HCT116 (cell line): ENCODE results near the gene SLC7A7. TPM values are rescaled to one million over a fixed set of nuclear protein-coding genes. Genes with fewer than 3 reads are reported as not detected.

Experiments used
- ATAC-seq: fragments of 200-7000 bp; cut with Tn5 transposase; 2 replicates; pipeline ENCODE4 v1.9.1; 2020; ENCODE audit warnings: mild to moderate bottlenecking, moderate library complexity
- BruUV-seq: library from RNA; stranded (reverse); fragments of 400-500 nt; replicated peaks from 2 replicates; lab custom pipeline; 2021; lab: Mats Ljungman, UMichigan
- CTCF ChIA-PET: fragments of 300-600 bp; sonication (Branson Sonifier 250); formaldehyde crosslinking; loops from one replicate; lab custom pipeline; 2021; ENCODE audit warnings: antibody characterized with exemption; lab: Charles Lee
- POLR2A ChIA-PET: fragments of 300-600, 350-600 bp; sonication (Branson Sonifier 250); formaldehyde crosslinking; loops from one replicate; lab custom pipeline; 2021; ENCODE audit warnings: antibody characterized with exemption; lab: Charles Lee
- RAD21 ChIA-PET, 2 experiments: fragments of 300-600 bp; sonication (Branson Sonifier 250); formaldehyde crosslinking; loops; one replicate each; lab custom pipeline; 2023; ENCODE audit warnings: low total read pairs in 2 of 2; ENCODE audit not compliant: uncharacterized antibody in 2 of 2, unreplicated experiment in 2 of 2, low non-redundant PET in 1 of 2; lab: Charles Lee
- DNase-seq: peaks from one replicate; pipeline ENCODE4 v3.0.0-alpha.2; 2010; ENCODE audit warnings: low read depth, low spot score
- H2AFZ ChIP-seq: fragments of 200-600 bp; shearing (Covaris generic), sonication (generic); 2 replicates; pipeline ENCODE4 v1.6.1; 2017; ENCODE audit warnings: low read depth, mixed run types, mixed read lengths, antibody characterized with exemption, low read length; ENCODE audit not compliant: poor library complexity, severe bottlenecking
- H3K27ac ChIP-seq: 2 replicates; pipeline ENCODE4 v1.5.1; 2012; ENCODE audit warnings: low read depth, low read length
- H3K27me3 ChIP-seq: fragments of 200-600 bp; sonication (generic); 2 replicates; pipeline ENCODE4 v1.6.1; 2016; ENCODE audit warnings: mixed run types, low read length, mixed read lengths; ENCODE audit not compliant: insufficient read depth
- H3K36me3 ChIP-seq, 2 experiments: fragments of 200-500 bp in 1 of 2; fragments of 200-600 bp in 1 of 2; sonication (Bioruptor generic) in 1 of 2; sonication (generic) in 1 of 2; 2 replicates each; pipeline versions ENCODE4 v1.5.1 to v1.6.1; 2014 to 2016; ENCODE audit warnings: low read length in 2 of 2, inconsistent platforms in 1 of 2, mixed read lengths in 1 of 2, mixed run types in 1 of 2; ENCODE audit not compliant: insufficient read depth in 2 of 2, control insufficient read depth in 1 of 2
- H3K4me1 ChIP-seq, 2 experiments: fragments of 200-600 bp in 1 of 2; sonication (generic) in 1 of 2; 2 replicates each; pipeline versions ENCODE4 v1.5.1 to v1.6.1; 2012 to 2017; ENCODE audit warnings: low read length in 2 of 2, inconsistent platforms in 1 of 2, mild to moderate bottlenecking in 1 of 2, mixed read lengths in 1 of 2, mixed run types in 1 of 2, moderate library complexity in 1 of 2; ENCODE audit not compliant: insufficient read depth in 2 of 2, control insufficient read depth in 1 of 2
- H3K4me2 ChIP-seq: fragments of 200-600 bp; sonication (generic); 2 replicates; pipeline ENCODE4 v1.6.1; 2017; ENCODE audit warnings: mixed run types, low read length, mixed read lengths
- H3K4me3 ChIP-seq, 2 experiments: fragments of 200-600 bp in 1 of 2; sonication (generic) in 1 of 2; replicated peaks in 1 of 2; 2 replicates each; pipeline ENCODE4 v1.5.1; 2011 to 2016; ENCODE audit warnings: low read length in 2 of 2, control low read depth in 1 of 2, low read depth in 1 of 2, mild to moderate bottlenecking in 1 of 2, mixed read lengths in 1 of 2, mixed run types in 1 of 2
- H3K79me2 ChIP-seq: fragments of 200-600 bp; sonication (generic); 2 replicates; pipeline ENCODE4 v1.6.1; 2017; ENCODE audit warnings: mild to moderate bottlenecking, mixed run types, low read length, moderate library complexity, mixed read lengths; ENCODE audit not compliant: insufficient read depth
- H3K9ac ChIP-seq: fragments of 200-600 bp; sonication (generic); 2 replicates; pipeline ENCODE4 v1.6.1; 2016; ENCODE audit warnings: low read length, mixed read lengths
- H3K9me2 ChIP-seq: fragments of 200-600 bp; sonication (generic), shearing (Covaris generic); 2 replicates; pipeline ENCODE4 v1.6.1; 2017; ENCODE audit warnings: mixed run types, mild to moderate bottlenecking, moderate library complexity; ENCODE audit not compliant: insufficient read depth
- H3K9me3 ChIP-seq, 2 experiments: fragments of 200-500 bp in 1 of 2; fragments of 200-600 bp in 1 of 2; sonication (Bioruptor generic) in 1 of 2; sonication (generic) in 1 of 2; 2 replicates each; pipeline ENCODE4 v1.6.1; 2014 to 2017; ENCODE audit warnings: low read length in 2 of 2, mixed read lengths in 2 of 2, inconsistent platforms in 1 of 2, low read depth in 1 of 2, mild to moderate bottlenecking in 1 of 2, mixed run types in 1 of 2, moderate library complexity in 1 of 2; ENCODE audit not compliant: control insufficient read depth in 1 of 2, insufficient read depth in 1 of 2
- H4K20me1 ChIP-seq: fragments of 200-600 bp; sonication (generic), shearing (Covaris generic); 2 replicates; pipeline ENCODE4 v1.6.1; 2017; ENCODE audit warnings: mixed run types, mild to moderate bottlenecking, moderate library complexity; ENCODE audit not compliant: insufficient read depth
- ATF3 ChIP-seq: IDR thresholded peaks from 2 replicates; pipeline ENCODE4 v1.6.1; 2012
- ELF1 ChIP-seq: IDR thresholded peaks from 2 replicates; pipeline ENCODE4 v1.6.1; 2012; ENCODE audit warnings: low read depth, borderline replicate concordance
- MAX ChIP-seq: IDR thresholded peaks from 2 replicates; pipeline ENCODE4 v1.6.1; 2012
- POLR2AphosphoS5 ChIP-seq: IDR thresholded peaks from 2 replicates; pipeline ENCODE4 v1.6.1; 2011; ENCODE audit warnings: mild to moderate bottlenecking, low read depth, low read length, moderate library complexity
- SIN3A ChIP-seq: IDR thresholded peaks from 2 replicates; pipeline ENCODE4 v1.6.1; 2012; ENCODE audit warnings: low read depth
- SP1 ChIP-seq: IDR thresholded peaks from 2 replicates; pipeline ENCODE4 v1.6.1; 2012; ENCODE audit warnings: low read depth
- intact Hi-C: fragments of 100-400 bp; cut with micrococcal nuclease; formaldehyde crosslinking; loops from 2 replicates; pipeline ENCODE4 v1.10.0; 2022
- total RNA-seq: library from RNA; stranded (reverse); gene quantifications from one replicate; pipeline ENCODE4 v1.2.1, GENCODE V29; 2021; ENCODE audit not compliant: unreplicated experiment
- TF ChIP-seq, protein P1 (sequence below), 3 experiments: fragments of 200-600 bp in 1 of 3; sonication (generic) in 1 of 3; IDR thresholded peaks in 2 of 3; conservative IDR thresholded peaks in 1 of 3; 2 replicates each; pipeline ENCODE4 v1.5.1; 2012 to 2017; ENCODE audit warnings: low read depth in 2 of 3, low read length in 2 of 3, antibody characterized with exemption in 1 of 3, borderline replicate concordance in 1 of 3, control low read depth in 1 of 3, mild to moderate bottlenecking in 1 of 3, mixed read lengths in 1 of 3, mixed run types in 1 of 3, moderate library complexity in 1 of 3; ENCODE audit not compliant: insufficient read depth in 1 of 3

SLC7A7 gene
- total RNA-seq, 1 experiment from 2014 or later, result 0.27 TPM

DNA sequence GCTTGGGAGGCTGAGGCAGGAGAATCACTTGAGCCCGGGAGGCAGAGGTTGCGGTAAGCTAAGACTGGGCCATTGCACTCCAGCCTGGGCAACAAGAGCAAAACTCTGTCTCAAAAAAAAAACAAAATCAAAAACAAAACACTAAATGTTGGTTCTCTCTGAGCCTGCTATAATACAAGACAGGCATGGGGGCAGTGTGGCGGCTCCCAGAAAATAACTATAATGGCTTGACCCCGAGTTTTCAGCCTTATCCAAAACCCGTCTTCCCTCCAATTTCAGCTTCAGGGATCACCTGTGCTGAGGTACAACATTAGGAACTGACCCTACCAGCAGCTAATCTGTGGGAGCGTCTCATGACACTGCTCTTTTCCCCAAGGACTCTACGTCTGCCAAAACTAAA is 862 bp downstream of the SLC7A7 start:
- ATAC-seq, result no peak
- H3K79me2 ChIP-seq, result no peaks in the 10 kb centered on the region
- no peak for DNase-seq
- no peak for TF ChIP-seq ATF3
- TF ChIP-seq, protein P1, sequence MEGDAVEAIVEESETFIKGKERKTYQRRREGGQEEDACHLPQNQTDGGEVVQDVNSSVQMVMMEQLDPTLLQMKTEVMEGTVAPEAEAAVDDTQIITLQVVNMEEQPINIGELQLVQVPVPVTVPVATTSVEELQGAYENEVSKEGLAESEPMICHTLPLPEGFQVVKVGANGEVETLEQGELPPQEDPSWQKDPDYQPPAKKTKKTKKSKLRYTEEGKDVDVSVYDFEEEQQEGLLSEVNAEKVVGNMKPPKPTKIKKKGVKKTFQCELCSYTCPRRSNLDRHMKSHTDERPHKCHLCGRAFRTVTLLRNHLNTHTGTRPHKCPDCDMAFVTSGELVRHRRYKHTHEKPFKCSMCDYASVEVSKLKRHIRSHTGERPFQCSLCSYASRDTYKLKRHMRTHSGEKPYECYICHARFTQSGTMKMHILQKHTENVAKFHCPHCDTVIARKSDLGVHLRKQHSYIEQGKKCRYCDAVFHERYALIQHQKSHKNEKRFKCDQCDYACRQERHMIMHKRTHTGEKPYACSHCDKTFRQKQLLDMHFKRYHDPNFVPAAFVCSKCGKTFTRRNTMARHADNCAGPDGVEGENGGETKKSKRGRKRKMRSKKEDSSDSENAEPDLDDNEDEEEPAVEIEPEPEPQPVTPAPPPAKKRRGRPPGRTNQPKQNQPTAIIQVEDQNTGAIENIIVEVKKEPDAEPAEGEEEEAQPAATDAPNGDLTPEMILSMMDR (IDR thresholded peaks at IDR 0.05 in 2 of 3, conservative IDR thresholded peaks at IDR 0.05 in 1 of 3; ENCODE audit: borderline replicate concordance in 1 of 3, insufficient read depth in 1 of 3, low read depth in 2 of 3, low read length in 2 of 3), result no peak
- no peak for TF ChIP-seq POLR2AphosphoS5
- TF ChIP-seq SIN3A, result no peak
- TF ChIP-seq MAX, result no peak
- no peak for TF ChIP-seq ELF1
- TF ChIP-seq, all 23 proteins: peak for 0
- ChIA-PET RAD21 (no interaction called here), POLR2A (interaction anchor here (1.5 kb wide), 1 partner anchor 8 kb away, joined by 6 read pairs; no protein-coding TSS in a partner anchor), CTCF (interaction anchor here (0.9 kb wide), 1 partner anchor 9 kb away, joined by 3 read pairs; no protein-coding TSS in a partner anchor)
- no peaks in the 10 kb centered on the region for H4K20me1 ChIP-seq
- H3K27me3 ChIP-seq, result no peaks in the 10 kb centered on the region
- H3K4me2 ChIP-seq, result no peak overlapping the region
- intact Hi-C loops, result no loop called here
- H3K36me3 ChIP-seq, result no peaks in the 10 kb centered on the region
- H3K9me3 ChIP-seq, result no peaks in the 10 kb centered on the region
- no peaks in the 10 kb centered on the region for H3K4me1 ChIP-seq
- no peak overlapping the region for H3K27ac ChIP-seq
- no peak overlapping the region for H2AFZ ChIP-seq
- no peak overlapping the region for H3K9ac ChIP-seq
- H3K4me3 ChIP-seq, result no peak overlapping the region
- BruUV-seq, result no TSS peak
- H3K9me2 ChIP-seq, result no peaks in the 10 kb centered on the region

GRCh38 chr14:22813145-22813544 is 2.1 kb downstream of the SLC7A7 start:
- Histone ChIP-seq H3K27ac (no peak overlapping the region), H3K9me3 (no peaks in the 10 kb centered on the region), H3K4me1 (no peaks in the 10 kb centered on the region), H2AFZ (no peak overlapping the region), H3K4me3 (no peak overlapping the region), H3K4me2 (no peak overlapping the region), H4K20me1 (no peaks in the 10 kb centered on the region), H3K9ac (no peak overlapping the region), H3K27me3 (no peaks in the 10 kb centered on the region), H3K79me2 (no peaks in the 10 kb centered on the region), H3K36me3 (no peaks in the 10 kb centered on the region), H3K9me2 (no peaks in the 10 kb centered on the region)
- intact Hi-C loops, result no loop called here
- no TSS peak for BruUV-seq
- ATAC-seq, result no peak
- ChIA-PET POLR2A (interaction anchor here (1.5 kb wide), 1 partner anchor 9 kb away, joined by 6 read pairs; no protein-coding TSS in a partner anchor), RAD21 (no interaction called here), CTCF (no interaction called here)
- no peak for DNase-seq
- no peak for TF ChIP-seq SP1
